ENCODE measurements around the gene HERC3.

Gene HERC3

DNA sequence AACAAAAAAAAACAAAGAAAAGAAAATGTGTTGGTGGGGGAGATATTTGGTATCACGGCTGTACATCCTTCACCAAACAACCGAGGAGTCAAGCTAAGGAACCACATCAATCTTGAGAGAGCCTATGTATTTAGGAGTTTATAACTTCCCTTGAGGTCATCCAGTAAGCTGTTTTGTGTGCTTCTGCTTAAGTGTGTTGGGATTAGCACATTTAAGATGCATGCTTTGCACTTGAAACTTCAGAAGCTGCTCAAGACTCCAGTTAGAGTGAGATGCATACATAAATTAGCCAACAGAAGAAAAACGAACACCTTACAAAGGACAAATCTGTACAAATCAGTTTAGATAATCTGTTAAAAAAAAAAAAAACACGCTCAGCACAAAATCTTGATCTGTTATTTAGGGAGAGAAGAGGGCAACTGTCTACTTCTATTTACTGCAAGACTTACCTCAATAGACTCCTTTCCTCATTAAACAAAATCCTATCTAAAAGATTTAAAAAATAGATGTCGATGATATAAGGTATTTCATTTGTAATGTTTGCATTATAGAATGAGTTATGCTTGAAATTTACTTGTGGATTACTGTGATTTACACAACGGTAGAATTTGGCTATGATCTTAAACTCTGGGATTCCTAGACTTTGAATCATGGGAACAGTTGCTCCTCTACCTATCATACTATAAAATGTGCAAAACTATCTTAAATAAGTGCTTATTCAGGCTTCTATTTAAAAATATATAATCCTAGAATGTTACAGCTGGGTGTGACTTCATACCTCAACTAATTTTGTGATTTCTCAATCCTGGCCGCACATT lies 159.2 kb downstream of the HERC3 start:
- no peak for DNase-seq

- DNase-seq: no peak
These were observed 159.8 kb downstream of the HERC3 start for GRCh38 chr4:88752076-88752463.

- no peak for DNase-seq
These were observed 160.5 kb downstream of the HERC3 start for GRCh38 chr4:88752754-88753153.

- DNase-seq: no peak
These were observed 161.6 kb downstream of the HERC3 start for GRCh38 chr4:88753658-88754571.

DNA sequence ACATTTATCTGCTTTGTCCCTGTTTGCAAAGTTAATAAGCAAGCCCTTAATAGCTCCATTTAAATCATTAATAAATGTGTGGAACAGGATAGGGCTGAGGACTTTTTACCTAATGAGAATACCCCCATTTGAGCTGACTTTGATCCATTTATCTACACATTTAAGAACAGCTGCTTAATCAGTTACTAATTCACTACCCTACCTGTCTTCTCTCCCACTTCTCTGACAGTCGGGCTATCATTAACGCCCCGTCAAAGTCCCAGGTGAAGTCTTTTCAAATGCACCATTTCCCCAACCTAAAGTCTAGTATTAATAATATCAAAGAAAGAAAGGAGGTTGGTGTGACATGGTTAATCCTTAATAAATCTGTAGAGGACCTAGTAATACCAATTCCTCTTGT lies 162.5 kb downstream of the HERC3 start:
- no peak for DNase-seq

DNA sequence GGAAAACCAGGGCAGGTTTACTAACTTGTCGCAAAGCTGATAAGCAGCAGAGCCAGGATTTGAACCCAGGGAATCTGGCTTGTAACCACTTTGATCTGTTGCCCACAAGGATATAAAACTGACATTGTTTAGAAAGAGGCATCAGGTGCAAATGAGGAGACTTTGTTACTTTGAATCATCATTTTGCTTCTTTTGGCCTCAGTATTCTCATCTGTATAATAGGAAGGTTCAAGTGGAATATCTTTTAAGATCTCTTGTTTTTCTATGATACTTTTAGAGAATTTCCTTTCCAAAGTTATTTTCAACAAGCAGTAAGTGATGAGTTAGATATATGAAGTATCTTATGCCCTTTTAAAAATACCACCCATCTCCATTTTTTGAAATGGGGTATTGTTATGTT lies 163.2 kb downstream of the HERC3 start:
- DNase-seq: no peak

DNA sequence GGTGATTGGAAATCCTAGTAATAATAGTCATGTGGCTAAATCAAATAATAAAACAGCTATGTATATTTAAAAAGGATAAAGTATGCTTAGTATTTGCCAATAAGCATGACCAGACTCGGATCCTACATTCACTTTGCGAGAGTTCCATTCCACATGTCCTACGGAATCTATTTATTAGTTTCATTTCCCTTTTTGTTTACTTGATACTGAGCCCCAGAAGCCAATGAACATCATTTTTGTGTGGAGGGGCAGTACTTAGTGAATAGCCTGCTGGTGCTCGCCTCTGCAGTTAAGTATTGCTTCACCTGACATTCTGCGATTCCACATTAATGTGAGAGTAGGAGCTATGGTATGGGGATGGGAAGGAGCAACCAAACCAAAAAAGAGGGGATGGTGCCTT lies 163.9 kb downstream of the HERC3 start:
- DNase-seq: peak; percentile 32

DNA sequence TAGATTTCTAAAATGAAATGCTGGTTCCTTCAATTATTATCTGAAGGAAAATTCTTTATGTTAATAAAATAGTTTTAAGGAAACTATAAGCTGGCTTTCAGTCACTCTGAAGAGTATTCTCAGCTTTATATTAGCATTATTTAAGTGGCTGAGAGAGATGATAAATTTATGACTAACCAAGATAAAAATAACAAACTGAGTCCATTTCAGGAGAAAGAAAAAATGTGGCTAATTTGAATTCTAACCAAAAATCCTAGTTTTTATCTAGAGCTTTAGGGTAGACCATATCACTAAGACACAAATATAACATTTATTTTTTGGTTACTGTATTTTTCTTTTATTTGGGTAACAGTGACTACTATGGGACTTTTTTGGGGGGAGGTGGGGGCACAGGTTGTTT lies 164.8 kb downstream of the HERC3 start:
- DNase-seq: no peak

GRCh38 chr4:88757776-88758175 lies 165.5 kb downstream of the HERC3 start:
- DNase-seq: no peak
